HPDE6-E6E7 (cell line): ENCODE data around the gene H1-8.
"Not testable (repeated sequence)": the region's sequence is repeated elsewhere in the genome, so short reads cannot be mapped to it uniquely, and the experiment has no call there.

Experiments used
- DNase-seq: peaks from one replicate; pipeline ENCODE4 v3.0.0; 2011; ENCODE audit warnings: missing footprints; ENCODE audit errors: extremely low spot score

Gene H1-8, protein sequence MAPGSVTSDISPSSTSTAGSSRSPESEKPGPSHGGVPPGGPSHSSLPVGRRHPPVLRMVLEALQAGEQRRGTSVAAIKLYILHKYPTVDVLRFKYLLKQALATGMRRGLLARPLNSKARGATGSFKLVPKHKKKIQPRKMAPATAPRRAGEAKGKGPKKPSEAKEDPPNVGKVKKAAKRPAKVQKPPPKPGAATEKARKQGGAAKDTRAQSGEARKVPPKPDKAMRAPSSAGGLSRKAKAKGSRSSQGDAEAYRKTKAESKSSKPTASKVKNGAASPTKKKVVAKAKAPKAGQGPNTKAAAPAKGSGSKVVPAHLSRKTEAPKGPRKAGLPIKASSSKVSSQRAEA

DNA sequence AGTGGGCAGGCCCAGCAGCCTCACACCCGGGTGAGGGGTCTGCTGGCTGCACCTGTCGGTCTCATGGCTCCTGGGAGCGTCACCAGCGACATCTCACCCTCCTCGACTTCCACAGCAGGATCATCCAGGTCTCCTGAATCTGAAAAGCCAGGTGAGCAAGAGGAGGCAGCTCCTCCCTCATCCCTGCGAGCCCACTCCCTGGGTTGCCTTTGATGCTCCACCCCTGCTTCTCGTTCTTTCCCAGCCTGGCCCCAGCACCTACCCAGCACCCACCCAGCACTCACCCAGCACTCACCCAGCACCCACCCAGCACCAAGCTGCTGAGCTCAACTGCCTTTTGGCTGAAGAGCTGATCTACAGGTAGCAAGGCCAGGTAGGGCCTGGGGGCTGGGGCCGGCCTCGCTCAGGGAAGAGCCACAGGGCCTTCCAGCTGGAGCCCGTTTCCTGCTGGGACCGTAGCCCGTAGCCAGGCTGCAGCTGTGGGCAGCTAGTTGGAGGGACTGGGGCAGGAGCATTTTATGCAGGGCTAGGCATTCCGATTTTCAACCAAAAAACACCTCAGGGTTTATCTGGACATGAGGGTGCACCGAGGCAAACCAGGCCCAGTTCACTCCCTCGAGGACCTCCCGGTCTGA is at the start of gene H1-8:
TSS of gene H1-8 (plus strand) at position 20 of the 635 bp plus-strand sequence. CDS start at position 64, 44 bp downstream.
- no peak for DNase-seq

DNA sequence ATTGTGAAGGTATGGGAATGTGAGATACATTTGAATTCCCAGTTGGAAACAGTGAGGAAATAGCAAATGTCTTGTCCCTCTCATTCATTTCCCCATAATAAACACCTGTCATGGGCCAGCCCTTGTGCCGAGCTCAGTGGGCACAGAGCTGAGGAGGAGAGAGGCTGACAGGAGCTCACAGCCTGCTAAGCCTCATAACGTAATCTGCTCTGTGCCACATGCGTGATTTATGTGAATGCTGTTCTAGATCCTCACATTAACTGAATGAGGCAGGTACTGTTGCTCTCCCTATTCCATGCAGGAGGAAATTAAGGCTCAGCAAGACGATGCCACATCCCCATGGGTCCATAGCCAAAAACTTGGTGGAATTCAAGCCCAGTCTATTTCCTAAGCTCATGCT is 49.8 kb upstream of the H1-8 start:
- no peak for DNase-seq

DNA sequence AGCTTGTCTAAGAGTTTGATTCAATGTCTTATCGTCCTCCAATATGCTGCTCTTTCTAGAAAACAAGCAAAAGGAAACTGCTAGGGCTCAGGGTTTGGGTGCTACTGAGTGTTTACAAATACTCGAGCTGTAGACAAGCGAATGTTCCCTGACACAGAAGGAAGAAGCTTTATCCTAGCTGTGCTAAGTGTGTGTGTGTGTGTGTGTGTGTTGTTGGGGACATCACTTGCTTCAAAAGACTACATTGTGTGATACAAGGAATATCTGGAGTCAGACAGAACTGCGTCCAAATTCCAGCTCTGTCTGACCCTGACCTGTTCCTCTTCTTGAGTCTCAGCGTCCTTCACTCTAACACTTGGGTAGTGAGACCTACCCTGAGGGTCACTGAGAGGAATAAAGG is 48.5 kb upstream of the H1-8 start:
- not testable (repeated sequence) for DNase-seq

DNA sequence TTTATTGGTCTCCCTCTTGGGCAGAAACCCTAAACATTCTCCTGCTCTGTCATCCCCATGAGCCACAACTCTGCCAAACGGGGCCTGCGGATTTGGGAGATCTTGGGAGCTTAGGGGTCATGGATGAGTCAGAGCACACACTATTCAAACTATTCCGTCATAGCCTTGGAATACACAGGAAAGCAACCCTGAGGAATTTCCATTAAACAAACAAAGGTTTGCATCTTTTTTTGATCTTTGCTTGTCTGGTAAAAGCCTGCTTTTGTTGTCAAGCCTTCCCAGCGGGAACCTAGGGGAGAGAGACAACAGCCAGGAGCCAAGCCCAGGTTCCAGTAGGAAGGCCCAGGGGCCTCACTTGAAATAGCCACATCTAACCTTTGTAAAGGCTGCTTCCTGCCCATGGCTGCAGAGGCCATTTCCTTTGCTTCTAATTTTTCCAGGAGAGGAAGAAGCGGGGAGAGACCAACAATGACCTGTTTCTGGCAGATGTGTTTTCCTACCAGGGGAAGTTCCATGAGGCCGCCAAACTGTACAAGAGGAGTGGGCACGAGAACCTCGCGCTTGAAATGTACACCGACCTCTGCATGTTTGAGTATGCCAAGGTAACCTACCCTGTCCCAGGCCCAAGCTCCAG is 47.9 kb upstream of the H1-8 start:
- not testable (repeated sequence) for DNase-seq

DNA sequence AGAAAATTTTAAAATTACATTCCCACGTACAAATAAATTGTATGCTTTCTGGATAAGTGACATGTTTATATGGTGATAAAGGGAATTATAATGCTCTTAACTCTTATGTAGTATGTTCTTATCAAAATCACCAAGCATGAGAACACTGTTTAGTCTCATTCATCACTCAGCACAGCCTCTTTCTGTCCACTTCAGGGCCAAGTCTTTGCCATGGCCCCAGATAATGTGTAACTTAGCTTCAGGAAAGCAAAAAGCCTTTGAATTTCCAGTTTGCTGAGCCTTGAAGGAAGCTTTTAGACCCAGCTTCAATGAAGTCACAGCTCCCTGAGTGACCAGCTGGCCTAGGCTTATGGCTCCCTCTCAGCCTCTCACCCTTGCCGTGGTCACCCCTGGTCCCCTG is 45.1 kb upstream of the H1-8 start:
- not testable (repeated sequence) for DNase-seq

DNA sequence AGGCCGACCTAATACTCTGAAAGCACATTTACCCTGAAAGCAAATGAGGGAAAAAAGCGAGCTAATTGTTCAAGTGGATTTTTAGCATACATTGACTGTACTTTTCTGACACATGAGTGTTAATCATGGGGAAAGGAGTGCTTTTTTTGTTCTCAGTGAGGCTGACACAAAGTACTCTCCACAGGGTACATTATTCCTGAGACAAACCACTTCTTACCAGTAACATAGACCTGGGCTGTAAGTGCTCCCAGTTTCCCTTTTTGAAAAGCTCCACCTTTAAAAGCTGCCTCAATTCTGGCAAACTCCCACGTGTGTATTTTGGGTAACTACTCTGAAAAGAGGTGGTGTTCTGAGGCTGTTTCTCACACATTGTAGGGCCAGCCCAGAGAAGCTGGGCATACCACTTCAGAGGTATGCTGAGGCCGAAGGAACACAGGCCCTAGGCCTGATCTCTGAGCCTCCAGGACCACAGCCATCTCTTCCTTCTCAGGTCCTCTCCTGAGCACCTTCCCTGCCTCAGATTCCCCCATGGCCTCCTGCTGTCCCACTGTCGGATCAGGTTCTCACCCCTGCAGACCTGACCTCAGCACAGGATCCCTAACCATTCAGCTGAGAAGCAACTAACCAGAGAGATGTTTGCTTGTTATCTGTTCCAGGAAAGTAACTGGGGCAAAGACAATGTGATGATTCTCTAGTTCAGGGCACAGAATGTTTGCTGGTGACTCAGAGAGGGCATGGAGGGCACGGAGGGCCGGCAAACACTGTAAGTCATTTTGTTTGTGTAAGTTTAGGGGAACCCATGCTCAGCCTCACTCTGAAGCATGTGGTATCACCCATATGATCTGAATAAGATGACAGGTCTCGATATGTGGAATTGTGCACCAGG is 44.1 kb upstream of the H1-8 start:
- not testable (repeated sequence) for DNase-seq

DNA sequence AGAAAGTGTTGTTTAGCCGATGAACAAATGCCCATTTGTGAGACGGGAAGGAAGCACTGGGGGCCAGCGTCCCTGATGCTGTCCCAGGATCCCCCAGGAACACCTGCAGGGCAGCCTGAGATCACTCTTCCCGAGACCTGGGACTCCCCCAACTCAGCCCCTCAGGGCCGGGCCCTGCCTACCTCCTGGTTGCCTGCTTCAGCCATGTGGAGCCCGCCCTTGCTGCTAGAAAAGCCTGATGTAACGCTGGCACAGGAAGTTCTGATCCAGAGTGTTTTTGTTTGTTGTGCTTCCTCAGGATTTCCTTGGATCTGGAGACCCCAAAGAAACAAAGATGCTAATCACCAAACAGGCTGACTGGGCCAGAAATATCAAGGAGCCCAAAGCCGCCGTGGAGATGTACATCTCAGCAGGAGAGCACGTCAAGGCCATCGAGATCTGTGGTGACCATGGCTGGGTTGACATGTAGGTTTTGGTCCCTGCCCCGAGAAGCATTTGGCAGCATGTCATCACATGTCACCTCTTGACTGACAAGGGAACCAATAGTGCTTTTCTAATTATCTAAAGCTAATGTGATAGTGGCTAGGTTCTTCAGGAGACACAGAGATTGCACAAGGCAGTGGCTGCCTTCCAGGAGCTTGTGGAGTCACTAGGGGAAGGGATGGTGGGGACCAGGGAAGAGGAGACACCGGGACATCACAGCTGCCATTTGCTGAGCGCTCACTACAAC is 43.2 kb upstream of the H1-8 start:
- DNase-seq = not testable (repeated sequence)

DNA sequence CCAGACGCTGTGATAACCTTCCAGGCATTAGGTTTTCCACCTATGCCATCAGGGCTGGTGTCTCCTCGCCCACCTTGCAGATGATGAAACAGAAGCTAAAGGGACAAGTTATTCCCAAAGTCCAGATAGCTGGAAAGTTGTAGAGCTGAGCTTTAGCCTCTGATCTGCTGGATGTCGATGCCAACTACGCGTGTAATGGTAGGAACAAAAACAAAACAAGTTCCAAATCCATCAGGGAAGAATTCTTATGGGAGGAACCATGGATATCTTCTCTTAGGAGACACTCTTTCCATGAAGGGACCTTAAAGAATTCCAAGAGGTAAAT is 42.7 kb upstream of the H1-8 start:
- DNase-seq = no peak

DNA sequence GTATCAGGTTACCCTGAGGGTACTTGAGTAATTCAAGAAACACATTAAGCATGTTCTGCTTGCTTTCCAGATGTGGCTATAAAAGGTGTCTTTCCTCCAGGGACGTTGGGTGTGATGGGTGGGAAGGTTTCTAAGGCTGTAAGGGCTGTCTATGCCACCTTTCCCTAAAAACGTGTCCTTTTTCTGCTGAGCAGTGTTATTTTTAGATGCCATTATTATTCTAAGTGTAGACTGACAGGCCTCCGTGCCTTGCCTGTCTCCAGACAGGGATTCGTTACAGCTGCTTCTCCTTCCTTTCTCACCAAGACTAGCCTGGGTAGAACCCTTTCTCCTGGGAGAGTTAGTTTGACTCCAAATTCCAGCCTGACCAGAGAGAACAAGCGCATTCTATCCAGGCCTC is 41.3 kb upstream of the H1-8 start:
- no peak for DNase-seq

DNA sequence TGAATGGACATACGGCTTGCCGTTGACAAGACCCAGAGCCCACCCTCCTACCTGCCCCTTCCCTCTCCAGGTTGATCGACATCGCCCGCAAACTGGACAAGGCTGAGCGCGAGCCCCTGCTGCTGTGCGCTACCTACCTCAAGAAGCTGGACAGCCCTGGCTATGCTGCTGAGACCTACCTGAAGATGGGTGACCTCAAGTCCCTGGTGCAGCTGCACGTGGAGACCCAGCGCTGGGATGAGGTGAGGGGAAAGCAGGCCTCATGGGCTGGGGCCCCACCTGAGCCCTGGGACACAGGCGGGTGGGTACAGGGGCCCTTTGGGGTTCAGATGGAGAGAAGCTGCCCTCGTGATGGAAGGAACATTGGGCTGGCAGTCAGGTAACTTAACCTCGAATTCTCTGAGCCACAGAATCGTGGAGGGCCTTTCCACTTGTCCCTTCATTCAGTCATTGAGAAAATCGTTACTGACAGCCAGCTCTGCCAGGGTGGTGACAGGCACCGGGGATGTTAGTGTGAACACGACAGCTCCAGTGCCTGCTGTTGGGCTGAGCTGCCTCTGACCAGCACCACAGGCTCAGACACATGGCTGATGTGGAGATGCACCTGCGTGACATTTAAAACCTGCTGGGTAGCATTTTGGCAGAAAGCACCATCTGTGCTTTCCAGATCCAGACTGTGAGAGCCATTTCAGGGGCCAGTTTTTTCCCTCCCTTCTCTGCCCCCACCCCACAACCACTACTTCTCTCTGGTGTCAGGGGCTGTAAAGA is 40.1 kb upstream of the H1-8 start:
- no peak for DNase-seq

DNA sequence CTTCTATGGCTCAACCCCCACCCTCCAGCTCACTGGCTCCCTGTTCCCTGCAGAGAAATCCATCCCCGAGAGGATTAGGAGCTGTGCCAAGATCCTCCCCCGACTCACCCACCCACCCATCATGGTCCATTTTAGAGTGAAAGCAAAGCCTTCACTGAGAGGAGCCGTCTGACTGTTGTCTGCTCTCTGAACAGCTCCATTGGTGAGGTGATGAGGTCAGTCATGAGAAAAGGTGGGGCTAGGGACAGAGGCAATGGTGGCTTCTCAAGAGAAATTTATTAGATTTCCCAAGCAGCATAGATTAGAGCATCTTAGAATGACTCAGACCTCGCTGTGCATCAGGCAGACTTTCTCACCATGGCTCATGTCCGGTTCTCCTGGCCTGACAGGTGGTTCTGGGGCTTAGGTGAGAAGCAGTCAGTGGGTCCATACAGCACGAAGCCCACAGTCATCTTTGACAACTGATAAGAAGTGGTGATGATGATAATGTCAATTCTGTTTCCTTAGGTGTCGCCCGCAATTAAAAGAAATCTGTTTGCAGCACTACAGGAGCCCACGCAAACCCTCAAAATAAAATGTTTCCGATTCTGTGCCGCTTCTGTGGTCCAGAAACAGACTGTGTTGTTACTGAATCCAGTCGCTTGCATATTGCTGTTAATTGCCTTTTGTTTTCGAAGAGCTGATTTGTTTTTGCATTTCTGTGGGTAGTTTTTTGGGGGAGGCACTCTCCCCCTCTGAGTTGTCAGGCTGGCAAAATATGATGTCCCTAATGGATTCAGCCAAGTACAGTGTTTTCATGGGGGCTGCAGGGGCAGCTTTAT is 39.3 kb upstream of the H1-8 start:
- DNase-seq = no peak

DNA sequence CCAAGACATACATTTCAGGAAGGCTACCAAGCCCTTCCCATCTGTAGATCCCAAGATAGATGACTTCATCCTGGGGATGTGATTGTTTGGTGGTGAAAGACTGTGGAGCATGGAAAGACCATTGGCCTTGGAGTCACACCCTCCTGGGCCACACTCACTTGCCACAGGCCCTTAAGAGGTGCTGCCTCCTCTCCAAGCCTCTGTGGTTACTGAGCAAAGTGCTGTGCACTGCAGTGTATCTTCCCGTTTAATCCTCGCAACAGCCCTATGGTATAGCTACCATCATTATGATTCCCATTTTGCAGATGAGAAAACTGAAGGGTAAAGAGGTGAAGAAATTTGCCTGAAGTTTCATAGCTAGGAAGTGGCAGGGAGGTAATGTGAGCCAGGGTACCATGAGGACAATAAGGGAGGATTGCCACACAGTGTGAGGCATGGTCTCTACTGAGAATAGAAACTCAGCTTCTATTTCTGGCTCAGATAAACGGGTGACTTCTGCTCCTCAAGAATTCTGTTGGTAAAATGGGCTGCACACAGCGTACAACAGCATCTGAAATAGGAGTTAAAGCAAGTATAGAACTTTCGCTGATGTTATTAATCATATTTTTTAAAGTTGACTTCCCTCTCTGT is 38.4 kb upstream of the H1-8 start:
- DNase-seq = no peak

DNA sequence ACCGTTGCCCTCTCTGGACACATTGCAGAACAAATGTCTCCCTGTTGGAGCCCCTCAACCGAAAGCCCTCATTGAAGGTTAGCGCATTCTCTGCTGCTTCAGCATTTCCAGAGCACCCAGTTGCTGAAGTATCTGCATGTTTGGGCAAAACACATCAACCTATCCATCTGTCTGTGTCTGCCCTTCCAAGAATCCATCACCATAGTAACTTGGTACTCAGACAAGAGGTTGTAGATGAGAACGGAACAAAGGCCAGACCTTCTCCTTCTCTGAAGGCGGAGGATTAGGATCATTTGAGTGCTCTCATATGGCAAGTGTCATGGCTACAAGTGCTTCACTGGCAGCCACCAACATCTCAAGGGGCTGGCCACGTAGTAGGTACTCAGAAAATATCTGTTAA is 37.6 kb upstream of the H1-8 start:
- DNase-seq = no peak

DNA sequence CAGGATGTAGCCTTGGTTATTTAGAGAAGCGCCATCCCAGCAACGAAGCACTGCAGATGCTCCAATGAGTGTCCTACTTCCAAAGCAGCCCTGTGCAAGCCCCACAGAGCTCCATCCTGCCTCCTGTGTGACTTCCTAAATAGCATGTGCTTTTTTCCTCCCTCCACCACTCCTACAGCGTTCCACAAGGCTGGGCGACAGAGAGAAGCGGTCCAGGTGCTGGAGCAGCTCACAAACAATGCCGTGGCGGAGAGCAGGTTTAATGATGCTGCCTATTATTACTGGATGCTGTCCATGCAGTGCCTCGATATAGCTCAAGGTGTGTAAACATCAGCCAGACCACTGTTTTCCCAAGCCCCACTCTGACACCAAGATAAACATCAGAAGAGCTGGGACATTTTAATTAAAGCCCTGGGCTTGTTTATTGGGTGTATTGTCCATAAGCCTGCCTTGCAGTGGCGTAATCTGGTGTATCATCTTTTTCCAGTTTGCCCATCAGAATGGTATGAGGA is 36.7 kb upstream of the H1-8 start:
- DNase-seq = no peak

DNA sequence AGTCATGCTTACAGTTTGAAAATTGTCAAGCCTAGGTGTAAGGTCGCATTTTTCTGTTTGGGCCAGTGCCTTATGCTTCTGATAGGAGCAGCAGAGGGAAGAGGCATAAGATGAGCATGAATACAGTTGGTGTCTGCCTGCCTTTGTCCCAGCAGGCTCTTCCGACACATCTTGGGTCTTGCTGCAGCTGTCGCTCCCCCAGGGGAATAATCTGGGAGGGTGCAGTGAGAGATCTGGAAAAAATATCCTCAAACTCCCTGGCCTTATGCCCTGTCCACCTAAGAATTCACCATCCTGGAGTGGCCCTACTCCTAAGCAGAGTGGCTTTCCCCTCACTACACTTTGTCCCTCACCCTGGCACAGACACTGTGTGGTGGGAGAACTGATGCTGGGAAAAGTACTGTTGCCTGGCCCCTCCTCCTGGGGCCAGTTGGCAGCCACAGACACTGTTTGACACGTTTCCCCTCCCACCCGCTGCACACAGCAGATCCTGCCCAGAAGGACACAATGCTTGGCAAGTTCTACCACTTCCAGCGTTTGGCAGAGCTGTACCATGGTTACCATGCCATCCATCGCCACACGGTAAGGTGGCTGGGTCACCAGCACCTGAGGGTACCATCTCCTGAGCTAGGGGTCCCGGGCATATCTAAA is 35.7 kb upstream of the H1-8 start:
- no peak for DNase-seq

DNA sequence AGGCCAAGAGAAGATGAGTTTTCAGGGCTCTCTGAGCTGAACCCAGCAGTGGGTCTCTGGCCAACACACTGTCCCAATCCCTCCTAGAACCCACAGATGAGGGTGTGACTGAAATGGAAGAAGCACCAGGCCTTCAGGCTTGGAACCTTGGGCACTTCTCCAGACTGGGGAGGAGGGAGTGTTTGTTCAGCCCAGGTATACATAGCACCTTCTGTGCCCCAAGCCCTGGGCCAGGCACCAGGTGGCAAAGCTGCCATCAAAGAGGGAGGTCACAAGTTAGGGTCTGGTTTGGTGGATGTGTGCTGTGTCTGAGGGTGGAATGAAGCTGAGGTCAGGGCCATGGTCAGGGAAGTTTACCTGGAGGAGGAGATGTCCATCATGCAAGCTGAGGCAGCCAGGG is 30.4 kb upstream of the H1-8 start:
- no peak for DNase-seq

DNA sequence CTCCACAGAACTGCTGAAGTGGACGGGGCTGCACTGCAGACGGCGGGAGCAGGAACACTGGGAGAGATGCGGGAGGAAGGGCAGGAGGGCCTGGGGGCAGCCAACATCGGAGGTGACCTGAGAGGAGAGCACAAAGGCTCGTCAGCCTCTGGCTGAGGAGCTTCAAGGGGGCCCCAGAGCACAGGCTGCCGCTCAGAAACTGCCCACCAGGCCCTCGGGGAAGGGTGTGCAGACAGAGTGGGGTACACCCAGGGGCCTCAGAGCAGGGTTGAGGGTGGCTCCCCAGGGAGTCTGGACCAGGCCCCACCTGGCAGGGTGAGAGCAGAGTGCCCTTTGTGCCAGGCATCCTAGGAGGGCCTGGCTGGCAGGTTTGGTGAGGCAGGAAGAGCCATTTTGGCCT is 29.3 kb upstream of the H1-8 start:
- no peak for DNase-seq

DNA sequence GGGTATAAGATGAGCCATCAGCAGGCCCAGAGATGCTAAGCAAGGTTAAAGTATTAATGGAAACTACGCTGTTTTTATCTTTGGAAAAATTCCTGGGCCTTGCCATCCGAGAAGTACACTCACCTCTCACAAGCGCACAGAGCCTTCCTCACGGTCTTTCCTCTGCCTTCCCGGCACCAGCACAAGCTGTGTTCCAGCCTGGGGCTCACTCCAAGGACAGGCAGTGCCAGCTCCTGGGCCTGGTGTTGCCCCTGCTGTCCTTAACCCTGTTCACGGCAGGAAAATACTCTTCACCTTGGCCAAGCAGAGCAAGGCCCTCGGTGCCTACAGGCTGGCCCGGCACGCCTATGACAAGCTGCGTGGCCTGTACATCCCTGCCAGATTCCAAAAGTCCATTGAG is 28.9 kb upstream of the H1-8 start:
- no peak for DNase-seq

DNA sequence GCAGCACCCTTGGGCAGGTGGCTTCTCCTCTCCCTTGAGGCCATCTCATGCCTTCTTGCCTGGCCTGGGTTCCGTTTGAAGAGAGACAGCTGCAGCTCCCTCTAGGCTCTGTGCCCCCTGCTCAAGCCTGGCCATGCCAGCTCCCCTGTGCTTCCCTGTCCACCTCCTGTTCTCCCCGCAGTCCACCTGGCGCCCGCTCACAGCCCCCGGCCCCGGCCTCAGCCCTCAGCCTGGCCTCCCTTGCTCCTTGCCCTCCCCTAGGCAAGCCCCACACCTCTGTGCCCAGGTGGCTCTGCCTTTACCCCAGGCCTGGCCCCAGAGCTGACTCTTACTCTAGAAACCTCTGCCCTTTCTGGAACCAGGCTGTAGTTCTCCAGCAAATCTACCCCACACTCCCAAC is 28.4 kb upstream of the H1-8 start:
- no peak for DNase-seq
